Measurements from ENCODE around the gene P4HA1. TPM values are rescaled to one million over a fixed set of nuclear protein-coding genes. Genes with fewer than 3 reads are reported as not detected.

The P4HA1 gene
- 10 to 100 TPM; 16.0 to 16.6 TPM for total RNA-seq
- polyA plus RNA-seq: 10 to 100 TPM; 14.2 to 17.6 (median 14.4) TPM
- 26.8 to 40.5 (median 31.1) reads per million in 6 experiments for total RNA-seq

DNA sequence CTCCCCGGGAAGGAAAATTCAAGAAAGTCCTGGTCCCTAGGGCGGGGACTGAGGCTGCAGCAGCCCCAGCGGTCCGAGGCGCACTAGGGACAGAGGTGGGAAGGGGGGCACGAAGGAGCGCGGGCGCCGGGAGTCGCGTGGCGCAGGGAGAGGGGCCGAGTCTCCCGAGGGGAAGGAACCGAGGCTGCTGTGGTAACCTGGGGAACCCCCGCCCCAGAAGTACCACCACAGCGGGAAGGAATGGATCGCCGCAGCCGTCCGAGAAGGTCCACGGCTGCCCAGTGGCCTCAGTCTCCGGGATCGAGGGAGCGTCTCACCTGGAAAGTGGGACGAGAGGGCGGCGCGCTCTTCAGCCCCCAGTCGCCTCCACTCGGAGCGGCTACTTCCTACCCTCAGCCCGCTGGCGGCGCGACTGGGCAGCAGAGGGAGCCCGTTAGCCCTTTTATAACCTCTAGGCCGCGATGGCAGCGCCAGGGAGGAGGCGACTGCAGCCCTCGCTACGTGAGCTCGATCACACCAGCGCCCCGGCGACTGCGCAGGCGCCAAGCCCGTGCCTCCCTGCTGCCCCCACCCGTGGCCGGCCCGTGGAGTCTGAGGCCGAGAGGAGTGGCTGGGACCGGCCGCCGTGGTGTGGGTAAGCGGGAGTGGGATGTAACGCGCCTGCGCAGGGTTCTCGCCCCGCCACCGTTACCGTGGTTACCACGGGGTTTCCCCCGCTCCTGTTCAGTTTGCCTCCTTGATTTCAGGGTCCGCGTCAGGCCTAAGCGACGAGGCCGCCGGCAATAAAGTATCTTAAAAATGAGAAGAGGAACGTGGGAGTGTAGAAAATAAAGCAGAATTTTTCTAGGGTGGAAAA is at the start of gene P4HA1:
Gene P4HA1 (minus strand): TSS at position 418 of the 856 bp plus-strand sequence. CDS start 21,983 bp downstream, outside the sequence.
- peaks cover 15 to 34% (median 30%) of the 10 kb centered on the region in 4 donors for H3K4me1 Mint-ChIP-seq
- peaks cover 0 to 6% (median 0%) of the 10 kb centered on the region in 3 donors for H3K36me3 Mint-ChIP-seq
- no peaks in the 10 kb centered on the region for H3K9me3 Mint-ChIP-seq
- DNase-seq: peak; percentile 91 to 99 (median 96)
- no peaks in the 10 kb centered on the region for H3K27me3 Mint-ChIP-seq
- peak within 1 kb of the TSS; percentile 87 to 97 (median 92) for H3K4me3 Mint-ChIP-seq
- ATAC-seq: peak; percentile 81 to 85
- peak within 1 kb of the TSS; percentile 78 to 97 (median 96) for H3K27ac Mint-ChIP-seq
- POLR2A ChIA-PET: interaction anchor here (0.6 to 2.6 kb wide), 15 partner anchors 10 to 751 kb away, joined by 3 to 25 read pairs (median 5); partner anchors contain the start of genes CFAP70, CHCHD1, DNAJC9 and FAM149B1

DNA sequence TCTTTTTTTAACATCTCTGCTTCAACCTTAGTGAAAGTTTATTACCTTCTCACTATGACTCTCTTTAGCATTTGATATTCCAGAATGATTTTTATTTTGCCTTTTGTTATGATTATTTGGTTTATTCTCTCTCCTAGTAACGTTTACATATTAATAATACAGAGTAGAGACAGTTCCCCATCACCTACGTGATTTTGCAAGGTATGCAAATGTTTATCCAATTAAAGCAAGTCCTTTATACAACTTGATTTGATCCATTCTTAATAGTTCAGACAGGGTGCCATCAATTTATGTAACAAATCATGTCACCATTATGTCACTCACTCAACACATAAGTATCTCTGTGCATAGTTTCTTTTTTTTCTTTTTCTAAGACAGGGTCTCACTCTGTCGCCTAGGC is 44.9 kb upstream of the P4HA1 start:
- DNase-seq (no peak), ATAC-seq (no peak)
- no peaks in the 10 kb centered on the region for H3K4me1 Mint-ChIP-seq
- H3K27me3 Mint-ChIP-seq: no peaks in the 10 kb centered on the region
- peaks cover 4 to 90% (median 26%) of the 10 kb centered on the region in 3 donors for H3K36me3 Mint-ChIP-seq
- H3K27ac Mint-ChIP-seq: peak overlapping the region in 1 of 10 donors; percentile 63
- POLR2A ChIA-PET: no interaction called here
- H3K9me3 Mint-ChIP-seq: no peaks in the 10 kb centered on the region
- no peak overlapping the region for H3K4me3 Mint-ChIP-seq

DNA sequence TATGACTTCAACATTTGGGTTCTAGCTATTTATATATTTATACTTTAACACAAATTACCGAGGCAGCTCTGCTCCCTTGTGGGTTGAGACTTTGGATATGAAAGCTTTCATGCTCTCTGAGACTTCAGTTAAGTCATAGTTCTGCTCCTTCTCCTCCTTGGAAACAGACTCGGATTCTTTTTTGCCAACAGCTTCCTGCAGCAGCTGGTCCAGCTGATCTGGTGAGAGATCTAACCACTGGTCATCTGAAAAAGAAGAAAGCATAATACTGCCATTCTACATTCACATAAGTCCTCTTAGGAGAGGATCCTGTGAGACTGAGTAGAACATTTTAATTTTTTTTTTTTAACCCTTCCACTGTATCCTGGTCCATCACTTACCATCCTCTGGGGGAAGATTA is 42.6 kb upstream of the P4HA1 start:
- POLR2A ChIA-PET: no interaction called here
- DNase-seq: no peak

DNA sequence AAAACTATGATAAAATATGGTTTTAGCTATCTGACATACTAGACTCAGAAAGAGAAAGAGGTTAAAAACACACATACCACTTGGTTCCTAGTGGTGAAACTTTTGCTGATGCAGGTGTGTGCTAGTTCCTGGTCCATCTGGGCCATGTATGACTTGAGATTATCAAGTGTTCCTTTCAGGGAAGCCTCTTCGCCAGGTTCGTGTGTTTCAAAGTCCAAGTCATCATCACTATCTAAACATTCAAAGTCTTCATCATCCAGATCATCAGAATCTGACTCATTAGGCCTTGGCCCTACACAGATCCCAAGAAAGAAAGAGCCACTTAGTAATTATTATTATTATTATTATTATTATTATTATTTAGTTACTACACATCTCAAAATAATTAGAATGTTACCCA is 40.0 kb upstream of the P4HA1 start:
- Mint-ChIP-seq H3K9me3 (no peaks in the 10 kb centered on the region), H3K36me3 (peaks cover 0 to 91% (median 24%) of the 10 kb centered on the region in 3 donors), H3K4me1 (peaks cover 0 to 2% (median 0%) of the 10 kb centered on the region in 4 donors), H3K27ac (no peak overlapping the region), H3K27me3 (no peaks in the 10 kb centered on the region), H3K4me3 (no peak overlapping the region)
- DNase-seq (no peak), ATAC-seq (no peak)
- POLR2A ChIA-PET: no interaction called here

More for the DNA sequence above, 42.6 kb upstream of the P4HA1 start:
- Mint-ChIP-seq H3K4me1 (no peaks in the 10 kb centered on the region), H3K27me3 (no peaks in the 10 kb centered on the region), H3K4me3 (no peak overlapping the region), H3K27ac (peak overlapping the region in 1 of 10 donors; percentile 21), H3K9me3 (no peaks in the 10 kb centered on the region), H3K36me3 (peaks cover 4 to 91% (median 30%) of the 10 kb centered on the region in 3 donors)
- ATAC-seq: no peak

DNA sequence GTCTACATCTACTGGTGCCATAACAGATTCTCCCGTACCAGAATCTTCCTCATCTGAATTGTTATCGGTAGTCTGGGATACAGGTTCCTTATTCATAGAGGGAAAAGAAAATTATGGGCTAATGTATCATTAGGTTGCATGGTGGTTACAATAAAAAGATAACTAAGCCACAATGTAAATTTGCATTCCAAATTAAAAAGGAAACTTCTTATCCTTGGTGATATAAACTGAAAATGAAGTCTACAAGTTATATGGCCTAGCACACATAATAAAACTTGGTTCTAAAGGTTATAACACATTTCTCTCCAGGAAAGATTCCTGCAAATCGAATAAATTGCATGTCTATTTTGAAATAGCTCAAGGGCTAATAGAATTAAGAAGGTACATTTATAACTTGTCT is 38.1 kb upstream of the P4HA1 start:
- no peaks in the 10 kb centered on the region for H3K9me3 Mint-ChIP-seq
- no peaks in the 10 kb centered on the region for H3K27me3 Mint-ChIP-seq
- no peak for ATAC-seq
- H3K4me3 Mint-ChIP-seq: no peak overlapping the region
- POLR2A ChIA-PET: no interaction called here
- peaks cover 0 to 2% (median 0%) of the 10 kb centered on the region in 4 donors for H3K4me1 Mint-ChIP-seq
- peaks cover 0 to 90% (median 21%) of the 10 kb centered on the region in 3 donors for H3K36me3 Mint-ChIP-seq
- no peak overlapping the region for H3K27ac Mint-ChIP-seq
- DNase-seq: no peak

DNA sequence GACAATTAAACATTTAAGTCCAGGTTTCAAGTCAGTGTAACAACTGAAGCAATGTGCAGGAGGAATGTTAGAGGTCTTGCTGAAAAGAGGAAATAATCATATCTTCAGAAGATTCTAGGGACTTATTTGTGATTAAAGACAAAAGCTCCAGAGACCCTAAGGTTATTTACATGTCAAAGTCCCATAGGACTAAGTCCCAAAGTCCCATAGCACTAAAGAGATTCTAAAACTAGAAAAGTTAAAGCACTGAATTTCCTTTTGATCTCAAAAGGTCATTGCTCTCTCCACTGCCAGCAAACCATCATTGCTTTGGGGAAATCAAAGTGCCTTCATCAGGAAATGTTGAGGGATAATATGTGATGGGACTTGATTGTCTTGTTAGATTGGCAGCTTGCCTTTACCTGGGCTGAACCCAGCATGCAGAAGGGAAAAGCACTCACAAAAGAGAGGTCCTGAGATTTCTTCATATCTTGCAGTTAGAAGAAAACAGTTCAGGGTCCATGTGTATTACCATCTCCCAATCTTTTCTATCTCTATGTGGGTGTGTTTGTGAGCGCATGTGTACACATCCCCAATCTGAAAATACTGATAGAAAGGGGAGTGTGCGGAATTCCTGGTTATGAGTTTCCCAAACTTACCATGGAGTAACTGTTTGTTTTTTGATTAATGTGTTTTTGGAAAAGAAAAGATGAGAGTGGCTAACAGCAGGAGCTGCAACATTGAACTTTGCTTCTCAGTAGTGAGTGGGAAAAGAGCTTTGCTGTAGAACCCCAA is 35.4 kb upstream of the P4HA1 start:
- no peak for DNase-seq
- H3K4me1 Mint-ChIP-seq: peaks cover 0 to 2% (median 0%) of the 10 kb centered on the region in 4 donors
- H3K27me3 Mint-ChIP-seq: no peaks in the 10 kb centered on the region
- H3K9me3 Mint-ChIP-seq: no peaks in the 10 kb centered on the region
- H3K4me3 Mint-ChIP-seq: no peak overlapping the region
- peak overlapping the region in 1 of 10 donors; percentile 66 for H3K27ac Mint-ChIP-seq
- peaks cover 0 to 86% (median 15%) of the 10 kb centered on the region in 3 donors for H3K36me3 Mint-ChIP-seq
- ATAC-seq: no peak
- POLR2A ChIA-PET: no interaction called here

DNA sequence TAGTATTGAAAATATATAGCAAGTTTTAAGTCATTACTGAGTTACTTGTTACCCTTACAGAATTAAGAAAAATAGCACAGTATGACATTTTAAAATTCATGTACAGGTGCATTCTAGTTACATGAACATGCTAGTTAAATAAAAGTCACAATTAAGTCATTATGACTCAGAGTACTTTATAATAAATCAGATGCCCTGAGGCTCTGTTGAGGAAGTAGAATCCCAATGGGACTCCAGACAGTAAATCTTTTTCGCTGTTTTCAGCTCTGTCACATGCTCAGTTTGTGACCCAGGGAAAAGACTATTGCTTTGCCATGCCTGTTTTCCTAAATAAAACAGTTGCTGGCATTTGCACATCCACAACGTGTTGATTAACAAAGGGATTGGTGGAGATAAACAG is 34.6 kb upstream of the P4HA1 start:
- Mint-ChIP-seq H3K36me3 (peaks cover 0 to 88% (median 12%) of the 10 kb centered on the region in 3 donors), H3K4me1 (peaks cover 0 to 2% (median 0%) of the 10 kb centered on the region in 4 donors), H3K27ac (no peak overlapping the region), H3K27me3 (no peaks in the 10 kb centered on the region), H3K4me3 (no peak overlapping the region), H3K9me3 (no peaks in the 10 kb centered on the region)
- ATAC-seq (no peak), DNase-seq (no peak)
- POLR2A ChIA-PET: no interaction called here

DNA sequence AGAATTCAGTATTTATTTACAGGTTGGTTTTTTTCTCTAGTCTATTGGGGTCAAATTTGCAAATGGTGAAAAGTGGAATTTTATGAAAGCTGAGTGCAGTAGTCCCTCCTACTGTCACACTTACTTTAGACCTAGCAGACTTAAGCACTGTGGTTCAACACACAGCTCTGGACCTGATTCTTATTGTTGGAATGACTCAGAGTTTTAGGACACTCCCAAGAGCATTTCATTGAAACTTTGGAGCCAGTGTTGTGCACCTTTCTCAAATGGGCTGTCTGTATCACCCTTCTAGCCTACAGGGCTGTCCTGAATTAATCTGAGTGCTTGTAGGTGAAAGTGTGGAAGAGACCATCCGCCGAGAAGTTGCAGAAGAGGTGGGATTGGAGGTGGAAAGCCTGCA is 29.7 kb upstream of the P4HA1 start:
- H3K9me3 Mint-ChIP-seq: no peaks in the 10 kb centered on the region
- DNase-seq (no peak), ATAC-seq (no peak)
- peak overlapping the region in 3 of 10 donors; percentile 42 to 58 (median 43) for H3K27ac Mint-ChIP-seq
- no peaks in the 10 kb centered on the region for H3K27me3 Mint-ChIP-seq
- no peaks in the 10 kb centered on the region for H3K4me1 Mint-ChIP-seq
- no peak overlapping the region for H3K4me3 Mint-ChIP-seq
- H3K36me3 Mint-ChIP-seq: peaks cover 0 to 70% (median 3%) of the 10 kb centered on the region in 3 donors
- POLR2A ChIA-PET: no interaction called here

DNA sequence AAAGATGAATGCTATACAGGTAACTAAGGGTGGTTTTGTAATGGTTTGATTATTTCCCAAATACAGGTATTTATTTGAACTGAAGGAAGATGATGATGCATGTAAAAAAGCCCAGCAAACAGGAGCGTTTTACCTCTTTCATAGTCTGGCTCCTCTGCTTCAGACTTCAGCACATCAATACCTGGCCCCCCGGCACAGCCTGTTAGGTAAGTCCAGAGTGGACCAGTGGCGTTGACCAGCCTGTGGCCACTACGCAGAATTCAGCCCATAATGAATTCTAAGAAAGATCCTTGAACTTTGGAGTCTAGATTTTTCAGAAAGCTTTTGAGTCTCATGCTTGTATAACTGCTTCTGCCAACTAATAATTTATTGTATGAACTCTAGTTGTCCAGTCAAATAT is 23.3 kb upstream of the P4HA1 start:
- no peak for DNase-seq
- Mint-ChIP-seq H3K4me3 (no peak overlapping the region), H3K27me3 (no peaks in the 10 kb centered on the region), H3K4me1 (peaks cover 0 to 2% (median 1%) of the 10 kb centered on the region in 4 donors), H3K36me3 (peaks cover 0 to 39% (median 0%) of the 10 kb centered on the region in 3 donors), H3K9me3 (no peaks in the 10 kb centered on the region), H3K27ac (no peak overlapping the region)
- POLR2A ChIA-PET: no interaction called here
- ATAC-seq: no peak

DNA sequence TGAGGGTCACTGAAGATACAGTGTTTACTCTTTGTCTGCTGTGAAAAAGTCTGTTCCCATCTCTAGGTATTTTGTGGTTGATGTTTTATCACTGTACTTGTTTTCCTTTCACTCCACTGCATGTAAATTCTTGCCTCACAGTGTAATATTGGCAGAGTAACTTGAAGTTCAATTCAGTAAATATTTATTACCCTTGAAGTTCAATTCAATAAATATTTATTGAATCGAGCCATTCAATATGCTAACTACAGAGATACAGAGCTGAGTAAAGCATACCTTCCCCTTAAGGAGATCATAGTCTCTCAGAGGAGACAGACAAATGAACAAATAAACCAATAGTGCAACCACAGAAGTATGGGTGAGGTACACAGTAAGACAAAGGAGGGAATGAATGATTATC is 22.8 kb upstream of the P4HA1 start:
- Mint-ChIP-seq H3K4me1 (peaks cover 0 to 2% (median 1%) of the 10 kb centered on the region in 4 donors), H3K36me3 (peaks cover 0 to 36% (median 0%) of the 10 kb centered on the region in 3 donors), H3K4me3 (no peak overlapping the region), H3K27ac (peak overlapping the region in 2 of 10 donors; percentile 46 to 63), H3K9me3 (no peaks in the 10 kb centered on the region), H3K27me3 (no peaks in the 10 kb centered on the region)
- DNase-seq: no peak
- POLR2A ChIA-PET: no interaction called here
- ATAC-seq: no peak

DNA sequence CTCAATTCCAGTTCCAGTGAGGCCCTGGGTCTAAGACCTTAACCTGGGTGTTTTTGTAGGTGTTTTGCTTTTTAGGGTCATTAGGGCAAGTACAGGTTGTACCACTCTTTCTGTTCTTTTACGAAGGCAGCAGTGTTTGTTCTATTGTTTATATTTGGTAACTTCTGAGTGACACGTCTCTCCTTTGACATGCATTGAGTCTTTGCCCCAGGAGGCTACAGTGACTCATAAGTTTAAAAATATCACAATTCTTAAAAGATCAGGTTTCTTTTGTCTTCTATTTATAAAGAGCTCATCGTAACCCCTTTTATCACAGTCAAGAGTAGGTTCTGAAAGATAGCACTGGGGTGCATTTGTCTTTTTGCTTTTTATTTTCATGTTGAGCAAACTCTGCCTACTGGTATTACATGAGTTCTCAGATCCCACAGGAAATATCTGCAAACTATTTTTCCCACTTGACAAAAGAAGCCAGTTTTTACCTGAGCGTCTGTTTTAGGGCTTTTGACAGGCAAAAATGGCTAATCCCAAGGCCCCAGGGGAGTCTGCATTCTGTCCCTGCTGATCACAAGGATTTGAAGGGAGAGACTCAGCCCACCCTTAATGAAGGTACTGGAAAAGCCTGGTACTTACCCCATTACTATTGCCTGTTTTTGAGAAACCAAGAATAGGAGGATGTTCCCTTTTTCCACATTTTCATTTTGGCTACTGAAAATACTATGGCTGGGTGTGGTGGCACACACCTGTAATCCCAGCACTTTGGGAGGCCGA is 21.5 kb upstream of the P4HA1 start:
- Mint-ChIP-seq H3K4me1 (peaks cover 0 to 2% (median 1%) of the 10 kb centered on the region in 4 donors), H3K4me3 (no peak overlapping the region), H3K36me3 (peaks cover 0 to 27% (median 0%) of the 10 kb centered on the region in 3 donors), H3K27me3 (no peaks in the 10 kb centered on the region), H3K9me3 (no peaks in the 10 kb centered on the region), H3K27ac (peak overlapping the region in 4 of 10 donors; percentile 20 to 41 (median 33))
- DNase-seq (no peak), ATAC-seq (no peak)
- POLR2A ChIA-PET: no interaction called here

DNA sequence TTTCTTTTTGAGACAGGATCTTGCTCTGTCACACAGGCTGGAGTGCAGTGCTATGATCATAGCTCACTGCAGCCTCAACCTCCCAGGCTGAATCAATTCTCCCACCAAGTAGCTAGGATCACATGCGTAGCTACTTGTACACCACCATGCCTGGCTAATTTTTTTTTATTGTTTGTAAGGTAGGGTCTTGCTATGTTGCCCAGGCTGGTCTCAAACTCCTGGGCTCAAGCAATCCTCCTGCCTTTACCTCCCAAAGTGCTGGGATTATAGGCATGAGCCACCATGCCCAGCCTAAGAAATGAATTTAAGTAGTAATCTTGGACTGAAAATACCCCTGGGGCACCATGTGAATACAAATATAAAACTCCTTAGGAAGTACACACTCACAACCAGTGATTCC is 19.4 kb upstream of the P4HA1 start:
- peak overlapping the region in 1 of 10 donors; percentile 62 for H3K27ac Mint-ChIP-seq
- H3K9me3 Mint-ChIP-seq: no peaks in the 10 kb centered on the region
- peaks cover 0 to 9% (median 4%) of the 10 kb centered on the region in 4 donors for H3K4me1 Mint-ChIP-seq
- H3K4me3 Mint-ChIP-seq: no peak overlapping the region
- H3K36me3 Mint-ChIP-seq: peaks cover 0 to 20% (median 0%) of the 10 kb centered on the region in 3 donors
- ATAC-seq (no peak), DNase-seq (no peak)
- POLR2A ChIA-PET: no interaction called here
- H3K27me3 Mint-ChIP-seq: no peaks in the 10 kb centered on the region
